ES-I3 (cell line): ENCODE results near the gene CRYM.
"Not testable (repeated sequence)": the region's sequence is repeated elsewhere in the genome, so short reads cannot be mapped to it uniquely, and the experiment has no call there.

Experiments
- H3K36me3 ChIP-seq: 2 replicates; pipeline ENCODE4 v1.6.1; 2013; ENCODE audit warnings: mild to moderate bottlenecking, low read length, control low read depth, moderate library complexity; ENCODE audit not compliant: insufficient read depth
- H3K4me1 ChIP-seq: 2 replicates; pipeline ENCODE4 v1.6.1; 2013; ENCODE audit warnings: mild to moderate bottlenecking, control low read depth, low read length; ENCODE audit not compliant: insufficient read depth
- H3K9ac ChIP-seq: 2 replicates; pipeline ENCODE4 v1.6.1; 2013; ENCODE audit warnings: low read depth, mild to moderate bottlenecking, low read length, moderate library complexity
- H3K9me3 ChIP-seq: 2 replicates; pipeline ENCODE4 v1.6.1; 2013; ENCODE audit warnings: mild to moderate bottlenecking, low read length, moderate library complexity; ENCODE audit not compliant: control insufficient read depth, insufficient read depth

The CRYM gene

DNA sequence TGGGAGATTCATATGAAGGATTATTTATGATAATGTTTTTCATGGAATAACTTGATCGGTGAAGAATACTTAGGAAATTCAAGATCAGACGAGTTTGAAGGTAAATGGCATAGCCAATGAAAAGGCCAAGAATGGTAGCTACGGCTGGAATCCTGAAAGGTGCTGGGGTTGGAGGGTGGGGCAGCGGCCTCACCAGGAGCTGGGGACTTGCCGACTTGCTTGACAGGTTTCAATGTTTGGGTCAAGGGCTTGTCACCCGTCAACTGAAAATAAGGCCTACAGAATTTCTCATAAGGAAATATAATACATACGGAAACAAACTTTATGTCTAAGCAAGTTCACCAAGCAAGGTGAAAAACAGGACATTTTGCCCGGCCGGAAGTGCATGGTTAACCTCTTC lies 9.9 kb downstream of the CRYM start:
- H3K4me1 ChIP-seq: peaks cover 8% of the 10 kb centered on the region; the same call in 1 of the 2 replicates
- no peaks in the 10 kb centered on the region for H3K36me3 ChIP-seq
- no peak overlapping the region for H3K9ac ChIP-seq
- H3K9me3 ChIP-seq: no peaks in the 10 kb centered on the region

DNA sequence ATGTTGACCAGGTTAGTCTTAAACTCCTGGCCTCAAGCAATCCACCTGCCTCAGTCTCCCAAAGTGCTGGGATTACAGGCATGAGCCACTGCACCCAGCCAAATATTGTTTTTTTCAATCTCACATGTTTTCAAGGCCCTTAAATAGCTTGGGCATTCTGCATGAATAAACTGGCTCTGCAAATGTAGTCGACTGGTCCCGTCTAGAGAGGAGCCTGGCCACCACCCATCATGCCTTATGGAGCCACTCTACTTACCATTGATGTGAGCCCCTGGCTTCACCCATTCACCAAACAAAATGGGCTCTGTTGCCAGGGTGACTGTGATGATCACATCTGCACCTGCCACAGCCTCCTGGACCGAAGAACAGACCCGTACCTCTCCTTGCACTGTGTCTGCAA lies 10.8 kb downstream of the CRYM start:
- H3K9ac ChIP-seq: no peak overlapping the region
- no peaks in the 10 kb centered on the region for H3K9me3 ChIP-seq

DNA sequence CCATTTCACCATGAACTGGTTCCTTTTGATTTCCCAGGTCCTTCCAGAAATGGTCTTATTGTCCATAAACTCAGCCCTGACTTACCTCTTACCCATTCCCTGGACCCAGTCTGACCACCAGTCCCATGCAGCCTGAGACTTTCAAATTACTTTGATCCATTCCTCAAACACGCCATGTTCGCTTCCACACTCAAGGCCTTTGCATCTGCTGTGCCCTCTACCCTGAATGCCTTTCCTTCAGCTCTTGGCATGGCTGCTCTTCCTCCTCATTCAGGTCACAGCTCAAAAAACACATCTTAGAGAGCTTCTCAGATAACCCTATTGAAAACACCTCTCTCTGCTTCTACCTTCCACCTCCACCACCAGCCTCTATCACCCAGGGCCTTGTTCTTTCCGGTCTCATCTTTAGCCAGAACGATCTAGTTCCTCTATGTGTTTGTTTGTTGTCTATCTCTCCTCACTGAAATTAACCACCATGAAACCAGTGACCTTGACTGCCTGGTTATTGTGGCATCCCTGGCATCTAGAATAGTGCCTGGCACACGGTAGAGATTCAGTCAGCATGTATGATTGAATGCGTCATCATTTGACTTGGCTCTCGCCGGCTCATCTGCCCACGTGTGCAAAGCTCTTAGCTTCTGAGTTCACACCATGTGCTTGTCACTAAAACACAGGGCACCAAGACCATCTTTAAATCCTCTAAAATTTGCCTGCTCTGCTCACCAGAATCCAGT lies 12.8 kb downstream of the CRYM start:
- Histone ChIP-seq H3K9me3 (no peaks in the 10 kb centered on the region), H3K9ac (no peak overlapping the region), H3K4me1 (peaks cover 8% of the 10 kb centered on the region; the same call in 1 of the 2 replicates), H3K36me3 (no peaks in the 10 kb centered on the region)

More for the DNA sequence above, 10.8 kb downstream of the CRYM start:
- peaks cover 8% of the 10 kb centered on the region; the same call in 1 of the 2 replicates for H3K4me1 ChIP-seq
- no peaks in the 10 kb centered on the region for H3K36me3 ChIP-seq

DNA sequence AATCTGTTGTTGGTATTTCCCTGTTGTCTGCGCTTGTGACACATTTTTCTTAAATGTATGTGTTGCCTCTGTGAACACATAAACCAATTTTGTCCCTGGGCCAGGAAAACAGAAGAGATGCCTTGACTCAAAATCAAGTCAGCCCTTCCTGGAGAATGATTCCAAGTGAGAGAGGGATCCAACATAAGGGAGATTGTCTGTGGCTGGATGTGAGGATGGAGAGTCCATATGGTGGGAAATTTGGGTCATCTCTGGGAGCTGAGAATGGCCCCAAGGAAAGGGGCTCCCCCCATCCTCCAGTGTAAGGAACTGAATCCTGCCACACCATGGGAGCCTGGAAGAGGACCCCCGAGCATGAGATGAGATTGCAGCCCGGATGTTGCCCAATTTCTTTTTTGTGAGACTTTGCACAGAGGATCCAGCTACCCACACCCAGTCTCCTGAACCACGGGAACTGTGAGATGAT lies 13.5 kb downstream of the CRYM start:
- no peaks in the 10 kb centered on the region for H3K36me3 ChIP-seq
- no peaks in the 10 kb centered on the region for H3K9me3 ChIP-seq
- H3K4me1 ChIP-seq: peaks cover 8% of the 10 kb centered on the region; the same call in 1 of the 2 replicates
- H3K9ac ChIP-seq: no peak overlapping the region

DNA sequence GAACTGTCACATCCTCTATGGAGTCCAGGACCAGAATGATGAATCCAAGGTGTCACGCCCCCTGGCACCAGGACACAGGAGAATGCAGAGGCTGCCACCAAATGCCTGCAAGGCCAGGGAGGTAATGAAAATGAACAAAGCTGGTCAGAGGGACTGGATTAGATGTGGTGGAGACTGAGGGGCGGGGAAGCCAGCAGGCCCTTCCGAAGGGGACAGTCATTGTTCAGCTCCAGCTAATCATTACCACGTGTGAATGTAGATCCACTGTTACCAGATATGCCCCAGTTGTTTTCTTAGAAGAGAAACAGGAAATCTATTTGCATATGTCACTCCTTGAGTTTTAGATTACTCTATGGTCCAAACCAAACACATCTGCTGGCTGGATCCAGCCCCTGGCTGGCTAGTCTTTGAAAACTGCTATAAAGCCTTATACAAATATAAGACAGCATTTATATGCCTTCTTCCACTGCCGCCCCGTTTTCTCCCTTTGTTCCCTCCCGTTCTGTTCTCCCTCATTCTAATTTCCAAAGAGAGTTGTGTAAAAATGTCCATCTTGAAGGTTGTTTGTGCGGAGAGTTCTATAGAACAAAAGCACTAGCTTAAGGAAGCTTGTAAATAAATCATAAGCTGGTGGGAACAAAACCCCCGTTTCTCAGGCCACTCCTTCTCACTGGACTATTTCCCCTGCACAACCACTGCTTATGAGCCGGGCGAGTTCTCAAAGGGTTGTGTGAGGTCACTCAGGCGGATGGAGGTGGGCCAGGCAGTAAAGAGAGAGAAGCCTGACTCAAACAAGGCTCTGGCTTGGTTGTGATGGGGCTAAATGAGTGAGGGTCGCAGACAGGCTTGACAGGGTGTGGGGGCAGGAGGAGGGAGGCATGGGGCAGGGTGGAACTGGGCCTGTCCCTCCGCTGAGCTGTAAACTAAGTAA lies 14.2 kb downstream of the CRYM start:
- Histone ChIP-seq H3K36me3 (no peaks in the 10 kb centered on the region), H3K9ac (no peak overlapping the region), H3K4me1 (peaks cover 8% of the 10 kb centered on the region; the same call in 1 of the 2 replicates), H3K9me3 (no peaks in the 10 kb centered on the region)

DNA sequence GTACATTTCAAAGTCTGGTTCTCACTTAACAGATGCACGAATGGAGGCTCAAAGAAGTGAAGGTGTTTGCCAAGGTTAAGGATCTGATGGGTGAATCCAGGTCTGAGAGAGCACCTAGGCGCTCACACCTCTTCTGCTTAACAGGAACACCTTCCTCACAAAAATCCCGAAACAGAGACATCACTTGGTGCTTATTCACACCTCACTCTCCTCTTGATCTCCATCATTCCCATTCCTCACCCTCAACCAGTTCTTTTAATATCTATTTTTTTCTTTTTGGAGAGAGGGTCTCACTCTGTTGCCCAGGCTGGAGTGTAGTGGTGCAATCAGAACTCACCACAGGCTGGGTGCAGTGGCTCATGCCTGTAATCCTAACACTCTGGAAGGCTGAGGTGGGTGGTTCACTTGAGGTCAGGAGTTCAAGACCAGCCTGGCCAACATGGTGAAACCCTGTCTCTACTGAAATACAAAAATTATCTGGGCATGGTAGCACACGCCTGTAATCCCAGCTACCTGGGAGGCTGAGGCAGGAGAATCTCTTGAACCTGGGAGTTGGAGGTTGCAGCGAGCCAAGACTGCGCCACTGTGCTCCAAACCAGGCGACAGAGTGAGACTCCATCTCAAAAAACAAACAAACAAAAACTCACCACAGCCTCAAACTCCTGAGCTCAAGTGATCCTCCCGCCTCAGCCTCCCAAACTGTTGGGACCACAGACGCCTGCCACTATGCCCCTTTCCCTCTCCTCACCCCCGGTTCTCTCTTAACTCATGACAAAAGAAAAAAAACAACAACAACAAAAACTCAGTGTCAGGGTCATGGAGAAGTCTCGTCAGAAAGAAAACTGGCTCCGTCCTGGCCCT lies 15.1 kb downstream of the CRYM start:
- Histone ChIP-seq H3K9ac (no peak overlapping the region), H3K4me1 (peaks cover 8% of the 10 kb centered on the region; the same call in 1 of the 2 replicates), H3K9me3 (no peaks in the 10 kb centered on the region), H3K36me3 (no peaks in the 10 kb centered on the region)

DNA sequence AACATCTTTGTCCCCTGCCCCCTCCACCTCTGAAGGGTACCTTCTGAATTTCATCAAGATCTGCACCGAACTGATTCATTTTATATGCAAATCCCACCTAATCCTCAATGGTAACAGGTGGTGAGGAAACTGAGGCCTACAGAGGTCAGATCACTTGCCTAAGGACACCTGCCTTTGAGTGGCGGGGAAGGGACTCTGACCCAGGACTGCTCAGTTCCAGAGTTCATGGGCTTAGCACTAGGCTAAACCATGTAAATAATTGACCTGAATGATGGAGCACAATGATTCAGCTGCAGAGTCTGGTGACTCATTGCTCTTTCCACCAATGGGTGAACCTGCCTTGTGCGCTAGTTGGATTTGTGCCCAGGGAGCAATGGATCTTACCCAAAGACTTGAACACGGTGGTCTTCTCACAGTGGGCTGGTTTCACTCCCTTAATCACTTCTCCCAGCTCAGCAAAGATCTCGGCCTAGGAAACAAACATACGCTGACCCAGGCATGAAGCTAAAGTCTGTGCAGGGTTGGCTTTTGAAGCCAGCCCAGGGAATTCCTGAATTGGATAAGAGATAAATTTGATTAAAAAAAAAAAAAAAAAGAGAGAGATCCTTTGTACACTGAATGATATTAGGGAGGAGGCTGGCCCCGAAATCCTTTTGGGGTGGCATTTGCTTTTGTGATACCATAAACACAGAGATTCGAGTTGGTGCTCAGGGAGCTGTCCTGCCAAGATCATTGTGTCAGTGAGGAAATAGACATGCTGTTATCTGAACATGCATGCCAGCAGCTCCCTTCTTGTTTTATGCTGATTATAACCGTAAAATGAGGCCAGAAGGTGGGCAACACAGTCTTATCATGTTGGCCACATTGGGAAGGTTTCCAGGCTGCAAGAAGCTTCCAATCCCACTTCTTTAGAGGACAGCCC lies 17.0 kb downstream of the CRYM start:
- Histone ChIP-seq H3K9ac (no peak overlapping the region), H3K9me3 (no peaks in the 10 kb centered on the region), H3K4me1 (peaks cover 8% of the 10 kb centered on the region; the same call in 1 of the 2 replicates), H3K36me3 (no peaks in the 10 kb centered on the region)

DNA sequence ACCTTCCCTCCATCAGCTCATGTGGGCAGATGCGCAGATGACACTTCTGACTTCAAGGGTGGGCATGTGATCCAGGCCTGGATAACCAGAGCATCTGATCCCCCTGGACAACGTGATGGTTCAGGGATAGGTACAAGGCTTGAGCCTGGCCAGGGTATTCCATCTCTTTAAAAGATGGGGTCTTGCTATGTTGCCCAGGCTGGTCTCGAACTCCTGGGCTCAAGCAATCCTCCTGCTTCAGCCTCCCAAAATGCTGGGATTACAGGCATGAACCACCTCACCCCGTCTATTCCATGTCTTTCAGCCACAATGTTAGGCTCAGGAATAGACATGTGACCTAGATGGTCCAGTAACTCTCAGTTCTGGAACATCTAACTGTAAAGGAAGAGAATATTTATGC lies 20.8 kb downstream of the CRYM start:
- H3K36me3 ChIP-seq: no peaks in the 10 kb centered on the region

DNA sequence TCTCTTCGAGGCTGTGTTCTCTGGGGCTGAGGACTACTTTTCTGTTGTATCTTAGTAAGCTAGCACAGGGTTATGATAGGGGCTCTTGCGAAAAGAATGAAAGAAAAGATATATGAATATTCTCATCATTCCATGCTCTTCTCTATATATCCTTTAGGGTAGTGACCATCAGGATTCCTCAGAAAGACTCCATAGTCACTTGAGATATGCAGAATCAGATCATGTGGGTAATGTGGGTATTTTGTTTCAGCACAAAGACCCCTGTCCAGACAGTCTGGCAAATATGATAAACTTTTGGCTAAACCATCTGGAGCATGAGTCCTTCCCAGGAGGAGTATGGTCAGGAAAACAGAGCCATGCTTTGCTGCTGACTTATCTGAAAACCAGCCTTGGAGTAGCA lies 21.5 kb downstream of the CRYM start:
- no peak overlapping the region for H3K9ac ChIP-seq

More for the DNA sequence above, 20.8 kb downstream of the CRYM start:
- Histone ChIP-seq H3K9ac (no peak overlapping the region), H3K4me1 (no peaks in the 10 kb centered on the region), H3K9me3 (no peaks in the 10 kb centered on the region)

DNA sequence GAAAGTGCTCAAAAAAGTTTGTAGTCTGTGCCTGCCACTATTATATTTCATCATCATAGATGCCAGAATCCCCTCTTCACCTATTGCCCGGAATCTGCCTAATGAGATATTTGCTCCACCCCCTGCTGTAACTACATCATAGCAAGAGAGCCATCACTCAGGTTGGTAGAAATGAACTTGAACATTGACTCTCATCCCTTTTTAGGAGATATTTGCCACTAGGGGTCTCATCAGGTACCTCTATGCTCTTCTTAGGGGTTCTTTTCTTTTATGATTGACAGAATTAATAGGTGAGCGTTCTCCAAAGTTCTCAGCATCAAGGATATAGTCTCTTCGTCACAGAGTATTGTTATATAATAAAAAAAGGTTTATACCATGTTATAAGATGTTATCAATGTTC lies 24.6 kb downstream of the CRYM start:
- H3K36me3 ChIP-seq: no peaks in the 10 kb centered on the region
- H3K9me3 ChIP-seq: no peaks in the 10 kb centered on the region
- H3K9ac ChIP-seq: no peak overlapping the region
- H3K4me1 ChIP-seq: no peaks in the 10 kb centered on the region

More for the DNA sequence above, 21.5 kb downstream of the CRYM start:
- no peaks in the 10 kb centered on the region for H3K36me3 ChIP-seq
- no peaks in the 10 kb centered on the region for H3K9me3 ChIP-seq
- no peaks in the 10 kb centered on the region for H3K4me1 ChIP-seq

DNA sequence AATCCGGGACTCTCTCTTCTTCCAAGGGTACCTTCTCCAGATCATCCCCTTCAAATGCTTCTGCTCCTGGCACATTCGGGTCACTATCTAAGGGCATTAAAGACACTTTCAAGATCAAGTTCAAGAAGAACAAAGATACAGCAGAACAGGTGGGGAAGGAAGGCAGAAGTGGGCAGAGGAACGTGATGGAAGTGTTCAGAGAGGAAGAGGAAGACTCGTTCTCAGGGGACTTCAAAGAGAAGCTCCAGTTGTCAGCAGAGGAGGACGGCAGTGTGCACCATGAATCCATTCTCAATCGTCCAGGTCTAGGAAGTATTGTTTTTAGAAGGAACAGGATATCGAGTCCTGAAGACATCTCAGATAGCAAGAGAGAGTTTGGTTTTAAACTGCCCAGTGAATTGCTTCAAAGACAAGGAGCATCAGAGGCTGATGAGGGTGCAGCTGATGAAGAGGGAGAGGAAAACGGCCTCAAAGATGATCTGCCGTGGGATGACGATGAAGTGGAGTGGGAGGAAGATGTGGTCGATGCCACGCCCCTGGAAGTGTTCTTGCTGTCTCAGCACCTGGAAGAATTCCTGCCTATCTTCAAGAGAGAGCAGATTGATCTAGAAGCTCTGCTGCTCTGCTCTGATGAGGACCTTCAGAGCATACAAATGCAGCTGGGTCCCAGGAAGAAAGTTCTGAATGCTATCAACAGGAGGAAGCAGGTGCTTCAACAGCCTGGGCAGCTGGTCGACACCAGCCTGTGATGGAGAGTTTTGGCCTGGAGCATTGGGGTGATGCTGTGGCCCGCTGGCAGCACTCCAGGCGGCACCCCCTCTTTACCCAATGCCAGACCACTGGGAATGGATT lies 27.8 kb downstream of the CRYM start:
- Histone ChIP-seq H3K9ac (no peak overlapping the region), H3K9me3 (no peaks in the 10 kb centered on the region), H3K36me3 (no peaks in the 10 kb centered on the region), H3K4me1 (peaks cover 5% of the 10 kb centered on the region; the same call in 1 of the 2 replicates)

DNA sequence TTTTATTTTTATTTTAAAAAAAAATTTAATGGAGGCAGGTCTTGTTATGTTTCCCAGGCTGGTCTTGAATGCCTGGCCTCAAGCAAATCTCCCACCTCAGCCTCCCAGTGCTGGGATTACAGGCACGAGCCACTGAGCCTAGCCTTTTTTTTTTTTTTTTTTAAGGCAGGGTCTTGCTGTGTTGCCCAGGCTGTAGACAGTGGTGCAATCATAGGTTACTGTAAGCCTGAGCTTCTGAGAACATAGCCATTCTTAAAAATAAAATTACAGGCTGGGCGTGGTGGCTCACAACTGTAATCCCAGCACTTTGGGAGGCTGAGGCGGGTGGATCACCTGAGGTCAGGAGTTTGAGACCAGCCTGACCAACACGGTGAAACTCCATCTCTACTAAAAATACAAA lies 29.9 kb downstream of the CRYM start:
- not testable (repeated sequence) for H3K9me3 ChIP-seq, H3K9ac ChIP-seq, H3K36me3 ChIP-seq, H3K4me1 ChIP-seq
